GM21515 (cell line): Measurements from ENCODE around the gene NR6A1.
"Not testable (repeated sequence)": the region's sequence is repeated elsewhere in the genome, so short reads cannot be mapped to it uniquely, and the experiment has no call there.

Experiments
- ATAC-seq: cut with Tn5 transposase; IDR thresholded peaks from one replicate; pipeline ENCODE4 v1.9.1; 2021; ENCODE audit not compliant: unreplicated experiment

The NR6A1 gene

DNA sequence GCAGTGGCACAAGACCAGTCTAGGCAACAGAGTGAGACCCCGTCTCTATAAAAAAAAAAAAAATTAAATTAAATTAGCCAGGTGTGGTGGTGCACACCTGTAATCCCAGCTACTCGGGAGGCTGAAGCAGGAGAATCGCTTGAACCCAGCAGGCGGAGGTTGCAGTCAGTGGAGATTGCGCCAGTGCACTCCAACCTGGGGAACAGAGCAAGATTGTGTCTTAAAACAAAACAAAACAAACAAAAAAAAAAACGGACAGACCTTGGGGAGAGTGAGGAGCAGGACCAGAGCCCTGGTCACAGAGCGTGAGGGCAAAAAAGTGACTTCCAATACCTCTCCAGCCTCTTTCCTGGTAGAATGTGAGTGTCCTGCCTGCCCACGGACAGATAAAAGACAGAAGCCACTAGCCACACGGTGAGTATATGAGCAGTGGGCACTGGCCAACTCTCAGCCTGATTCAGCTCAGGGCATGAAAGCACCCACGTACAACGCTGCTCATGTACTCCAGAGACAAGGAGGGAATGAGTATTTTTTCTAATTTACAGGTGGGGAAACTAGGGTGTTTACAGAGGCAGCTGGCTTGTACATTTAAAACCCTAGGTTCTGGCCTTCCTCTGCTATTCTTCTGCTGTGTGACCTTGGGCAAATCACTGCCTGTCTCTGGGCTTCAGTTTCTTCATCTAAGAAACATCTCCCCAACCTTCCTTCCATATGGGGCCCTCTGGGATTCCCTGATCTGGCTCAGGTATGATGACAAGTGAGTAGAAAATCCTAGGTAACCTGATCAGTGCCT lies 7.7 kb upstream of the NR6A1 start:
- ATAC-seq: no peak

- ATAC-seq: no peak
Observed at GRCh38 chr9:124776954-124777648, 6.0 kb upstream of the NR6A1 start, which contains the start of gene OLFML2A. TSS of gene OLFML2A (plus strand) at chr9:124777133. CDS start at chr9:124777271, 138 bp downstream.

- no peak for ATAC-seq
Observed at GRCh38 chr9:124776618-124776953, 5.5 kb upstream of the NR6A1 start.

DNA sequence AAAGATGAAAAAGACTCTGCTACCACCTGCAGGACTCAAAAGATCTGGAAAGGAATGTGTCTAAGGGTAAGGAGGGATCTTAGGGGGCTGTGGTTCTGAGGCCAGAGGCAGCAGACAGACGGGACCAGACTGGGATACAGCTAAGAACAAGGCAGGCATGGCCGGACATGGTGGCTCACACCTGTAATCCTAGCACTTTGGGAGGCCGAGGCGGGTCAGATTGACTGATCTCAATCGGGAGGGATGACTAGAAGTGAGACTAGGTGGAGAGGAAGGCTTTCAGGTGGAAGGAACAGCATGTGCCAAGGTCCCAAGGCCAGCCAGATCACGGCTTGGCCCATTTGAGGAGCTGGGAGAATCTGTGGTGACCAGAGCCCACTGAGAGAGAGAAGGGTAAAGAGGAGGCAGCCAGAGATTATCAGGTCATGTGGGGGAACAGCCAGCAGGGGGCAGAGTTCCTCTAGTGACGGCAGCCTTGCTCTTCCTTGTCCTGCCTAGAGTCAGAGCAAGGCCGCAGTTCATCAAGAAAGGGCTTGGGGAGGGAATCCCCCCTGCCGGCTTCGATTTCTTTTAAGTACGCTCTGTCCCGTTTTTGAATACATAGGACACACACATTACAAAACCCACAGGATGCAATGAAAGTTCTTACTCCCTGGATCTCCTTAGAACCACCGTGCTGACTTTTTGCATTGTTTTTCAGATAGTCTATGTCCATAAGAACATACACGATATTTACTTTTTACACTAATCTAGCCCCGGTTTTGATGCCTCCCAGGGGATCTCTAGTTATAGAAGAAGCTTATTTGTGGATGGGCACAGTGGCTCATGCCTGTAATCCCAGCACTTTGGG lies 3.2 kb upstream of the NR6A1 start:
- ATAC-seq: no peak

DNA sequence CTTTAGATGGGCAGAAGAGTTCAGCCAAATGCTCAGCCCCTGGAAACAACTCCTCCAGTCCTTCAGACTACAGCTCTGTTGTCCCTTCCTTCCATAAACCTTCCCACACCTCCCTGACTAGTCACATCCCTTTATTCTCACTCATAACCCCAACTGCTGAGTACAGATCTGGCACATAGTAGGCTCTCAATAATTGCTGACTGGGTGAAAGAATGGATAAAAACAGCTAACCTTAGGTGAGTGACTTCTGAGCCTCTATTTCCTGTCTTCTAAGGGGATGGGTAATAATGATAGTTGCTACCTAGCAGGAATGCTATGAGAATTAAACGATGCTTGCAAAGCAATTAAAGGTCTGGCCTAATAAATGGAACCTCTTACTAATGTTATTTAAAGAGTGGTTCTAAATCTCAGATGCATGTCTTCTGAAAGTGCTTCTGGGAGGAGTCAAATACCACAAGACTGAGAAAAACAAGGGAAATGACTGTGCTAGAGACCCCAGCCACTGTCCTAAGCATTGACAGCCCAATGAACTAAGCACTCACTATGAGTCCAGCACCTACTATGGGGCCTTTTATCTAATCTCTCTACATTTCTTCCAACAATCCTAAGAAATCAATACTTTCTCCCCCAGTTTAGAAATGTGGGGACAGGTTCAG lies 2.5 kb upstream of the NR6A1 start:
- no peak for ATAC-seq

GRCh38 chr9:124772877-124773276 lies 1.8 kb upstream of the NR6A1 start:
- ATAC-seq: not testable (repeated sequence)

DNA sequence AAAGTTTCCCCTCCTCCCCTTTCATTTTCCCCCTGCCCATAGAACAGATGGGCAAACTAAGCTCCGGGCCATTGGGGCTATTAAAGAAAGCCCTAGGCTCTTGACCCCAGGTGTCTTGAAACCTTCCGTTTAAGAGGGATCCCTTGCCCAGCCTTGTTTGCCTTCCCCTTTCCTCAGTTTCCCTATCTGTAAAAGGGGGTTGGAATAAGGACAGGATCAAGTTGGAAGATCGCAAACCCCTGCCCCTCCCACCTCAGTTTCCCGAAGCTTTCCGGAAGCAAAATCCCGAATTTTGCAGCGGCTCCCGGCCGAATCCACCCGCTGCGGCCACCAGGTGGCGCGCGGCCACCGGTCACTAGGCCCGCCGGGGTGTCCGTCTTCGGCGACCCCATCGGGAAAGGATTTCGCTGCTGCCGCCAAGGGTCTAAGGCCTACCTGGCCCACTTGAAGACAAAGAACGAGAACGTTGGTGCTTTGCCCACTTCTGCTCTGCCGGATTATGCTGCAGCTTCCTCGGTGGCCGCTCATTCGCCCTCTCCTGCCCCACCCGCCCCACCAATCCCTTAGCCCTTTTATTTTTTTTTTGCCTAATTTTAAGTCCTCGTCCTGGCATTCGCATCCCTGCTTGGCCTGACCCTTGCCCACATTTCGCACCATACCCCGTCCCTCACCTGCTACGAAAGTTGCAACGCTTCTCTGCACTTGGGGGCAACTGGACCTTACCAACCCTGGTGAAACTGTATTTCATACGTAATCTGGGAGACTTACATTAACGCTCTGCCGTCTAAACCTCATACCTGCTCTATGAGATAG lies 962 bp upstream of the NR6A1 start:
- no peak for ATAC-seq

DNA sequence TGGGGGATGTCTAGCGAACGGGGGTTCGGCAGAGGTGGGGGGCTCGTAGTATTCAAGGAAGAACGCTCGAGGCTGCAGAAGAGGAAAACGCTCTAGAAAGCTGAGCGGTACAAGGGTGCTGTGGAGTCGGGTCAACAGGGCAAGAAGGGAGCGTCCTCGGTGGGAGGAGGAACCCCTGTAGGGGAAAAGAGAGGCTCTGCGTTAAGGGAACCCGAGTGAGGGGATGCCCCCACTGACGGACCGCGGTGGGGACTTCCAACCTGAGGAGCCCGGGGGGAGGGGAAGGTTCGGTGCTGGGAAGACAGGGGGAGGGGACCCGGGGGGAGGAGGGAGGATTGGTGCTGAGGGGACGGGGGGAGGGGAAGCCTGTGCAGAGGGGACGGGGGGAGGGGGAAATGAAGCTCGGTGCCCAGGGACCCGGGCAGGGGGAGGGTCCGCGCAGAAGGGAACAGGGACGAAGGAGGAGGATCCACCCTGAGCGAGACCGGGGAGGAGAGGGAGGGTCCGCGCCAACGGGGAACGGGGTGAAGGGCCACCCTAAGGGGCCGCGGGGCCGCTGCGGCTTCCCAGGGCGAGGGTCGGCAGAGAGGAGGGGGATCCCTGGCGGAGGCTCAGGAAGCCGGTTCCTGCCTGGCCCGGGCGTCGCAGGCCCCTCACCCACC lies 621 bp downstream of the NR6A1 start:
- ATAC-seq: no peak

DNA sequence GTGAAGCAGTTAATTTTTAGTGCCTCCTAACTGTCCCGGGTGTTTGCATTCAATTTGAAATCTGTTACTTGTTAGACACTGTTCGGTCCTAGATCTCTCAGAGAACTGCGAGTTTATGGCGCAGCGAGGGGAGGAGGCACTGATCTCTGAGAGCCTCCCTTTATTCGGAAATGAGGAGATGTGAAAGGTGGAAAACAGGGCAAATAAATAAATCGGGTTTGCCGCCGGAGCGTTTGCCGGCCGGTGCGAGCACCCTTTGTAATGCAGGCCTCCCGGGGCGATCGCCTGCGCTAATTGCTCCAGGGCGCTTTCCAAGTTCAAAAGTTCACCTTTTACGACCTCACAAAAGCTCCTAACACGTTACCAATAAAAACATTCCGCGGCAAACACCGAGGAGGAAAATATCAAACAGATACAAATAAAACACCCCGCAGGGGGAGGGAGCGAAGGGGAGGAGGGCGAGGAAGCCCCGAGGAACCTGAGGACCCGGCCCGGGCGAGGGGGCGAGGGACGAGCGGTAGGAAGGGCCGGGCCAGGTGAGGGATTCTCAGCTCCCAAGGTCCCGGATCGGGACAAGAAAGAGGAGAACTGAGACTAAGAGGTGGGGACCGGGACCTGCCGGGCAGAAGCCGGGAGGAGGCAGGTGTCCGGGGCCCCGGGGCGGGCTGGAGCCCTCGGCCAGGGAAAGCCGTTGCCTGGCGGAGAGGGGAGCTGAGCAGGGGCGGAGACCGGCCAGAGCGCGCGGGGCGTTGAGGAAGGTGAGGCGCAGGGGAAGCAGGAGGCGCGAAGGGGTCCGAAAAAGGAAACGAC lies 1.4 kb downstream of the NR6A1 start:
- ATAC-seq: no peak

DNA sequence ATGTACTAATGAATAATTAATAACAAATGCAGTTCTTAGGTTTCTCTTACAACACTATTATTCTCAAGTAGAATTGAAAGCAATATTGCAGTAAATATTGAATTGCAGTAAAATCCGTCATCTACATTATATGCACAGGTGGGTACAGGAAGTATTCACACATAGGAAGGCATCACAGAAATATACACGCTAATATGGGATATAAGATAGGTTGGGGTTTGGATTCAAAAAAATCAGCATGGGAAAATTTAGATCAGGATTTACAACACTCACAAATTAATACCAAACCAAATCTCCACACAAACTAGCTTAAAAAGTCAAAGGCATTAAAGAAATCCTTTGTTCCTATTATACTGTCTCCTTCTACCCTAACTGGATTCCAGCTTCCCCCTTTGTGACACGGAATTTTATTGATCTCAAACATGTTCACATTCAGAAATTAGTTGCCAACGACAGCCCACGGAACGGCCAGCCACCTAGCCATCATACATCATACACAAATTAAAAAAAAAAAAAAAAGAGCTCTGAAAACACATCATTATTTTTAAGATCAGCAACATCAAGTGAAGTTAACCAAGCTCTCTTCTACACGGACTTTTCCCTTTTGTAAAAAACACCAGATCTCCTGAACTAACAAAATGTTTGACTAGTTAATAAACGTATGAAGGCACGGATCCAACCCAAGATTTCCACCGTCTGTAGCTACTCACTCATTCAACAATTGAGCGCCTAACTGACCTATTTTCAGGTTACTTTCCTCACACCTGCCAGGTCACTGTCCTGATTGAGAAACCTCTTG lies 2.2 kb downstream of the NR6A1 start:
- no peak for ATAC-seq

DNA sequence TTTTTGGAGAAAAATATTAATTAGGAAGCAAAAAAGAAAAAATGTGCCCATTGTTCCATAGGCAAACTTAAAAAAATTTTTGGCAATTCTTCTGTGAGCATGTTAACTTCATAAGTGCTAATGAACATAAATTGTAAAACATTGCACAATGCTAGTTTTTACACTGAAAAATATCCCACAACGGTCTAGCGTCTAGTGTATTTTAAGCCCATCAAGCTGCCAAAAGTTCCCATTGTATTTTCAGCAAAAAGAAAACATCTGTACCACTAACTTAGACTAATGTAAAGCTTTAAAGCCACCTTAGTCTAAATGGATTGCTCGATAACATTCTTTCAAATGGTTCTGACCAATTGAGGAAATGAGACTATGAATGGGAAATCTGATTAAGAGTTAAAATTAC lies 2.8 kb downstream of the NR6A1 start:
- no peak for ATAC-seq

GRCh38 chr9:124767821-124768220 lies 3.3 kb downstream of the NR6A1 start:
- no peak for ATAC-seq

GRCh38 chr9:124766815-124767554 lies 4.1 kb downstream of the NR6A1 start:
- no peak for ATAC-seq

DNA sequence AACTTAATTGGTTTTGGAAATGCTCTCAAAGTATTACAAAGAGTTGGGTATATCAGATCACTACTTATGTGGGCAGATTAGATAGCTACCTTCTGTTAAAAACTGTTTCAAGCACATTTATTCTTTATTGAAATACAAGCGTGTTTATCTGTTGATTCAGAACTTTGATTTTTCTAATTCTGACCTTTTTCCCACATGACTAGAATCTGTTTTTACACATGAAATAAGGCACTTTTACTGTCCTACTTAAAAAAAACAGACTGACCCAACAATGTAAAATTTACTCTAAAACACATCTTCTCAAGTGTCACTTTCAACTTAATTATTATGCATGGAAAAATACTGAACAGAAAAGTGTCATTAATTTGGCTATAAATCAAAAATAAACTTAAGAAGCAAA lies 4.8 kb downstream of the NR6A1 start:
- no peak for ATAC-seq

DNA sequence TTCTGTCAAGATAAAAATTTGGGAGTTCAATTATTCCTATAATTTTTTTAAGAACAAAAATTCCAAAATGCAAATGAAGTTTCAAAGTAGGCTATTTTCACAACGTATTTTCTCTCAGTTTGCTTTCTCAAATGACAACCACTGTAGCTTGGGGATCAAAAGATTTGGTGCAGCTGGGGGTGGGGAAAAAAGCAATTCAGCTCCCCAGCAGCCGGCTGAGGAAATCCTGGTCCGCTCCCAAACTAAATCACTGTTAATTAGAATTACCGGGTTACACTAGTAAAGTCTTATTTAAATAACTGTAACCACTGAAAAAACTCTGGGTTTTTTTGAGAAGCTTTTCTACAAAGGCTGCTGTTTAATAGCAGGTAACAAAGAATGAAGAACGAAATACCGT lies 5.7 kb downstream of the NR6A1 start:
- no peak for ATAC-seq

DNA sequence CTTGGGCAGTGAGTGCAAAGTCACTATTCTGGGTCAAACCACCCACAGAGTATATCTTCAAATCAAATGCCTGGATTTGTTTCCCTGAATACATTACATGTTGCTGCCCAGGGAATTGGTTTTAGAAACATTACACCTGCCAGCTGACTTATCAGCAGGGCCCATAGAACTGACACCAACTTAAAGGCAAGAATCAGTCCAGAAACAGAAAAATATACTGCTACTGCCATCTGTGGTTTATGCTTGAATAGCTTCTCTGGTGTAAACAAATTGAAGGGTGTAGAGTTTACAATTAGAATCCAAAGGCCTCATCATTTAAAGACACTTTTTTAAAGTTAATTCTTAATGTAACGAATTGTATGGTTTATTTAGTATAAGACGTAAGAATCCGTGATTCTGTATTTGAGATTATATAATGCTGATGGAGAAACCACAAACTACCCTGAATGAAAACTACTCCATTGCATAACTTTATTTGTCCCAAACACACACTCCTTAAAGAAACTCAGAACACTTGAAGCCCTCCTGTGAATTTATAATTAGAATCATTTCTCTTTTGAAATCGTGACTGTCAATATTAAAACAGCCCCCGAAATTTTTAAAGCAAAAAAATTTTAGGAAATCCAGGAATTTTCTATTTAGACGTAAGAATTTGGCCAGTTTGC lies 6.2 kb downstream of the NR6A1 start:
- no peak for ATAC-seq

DNA sequence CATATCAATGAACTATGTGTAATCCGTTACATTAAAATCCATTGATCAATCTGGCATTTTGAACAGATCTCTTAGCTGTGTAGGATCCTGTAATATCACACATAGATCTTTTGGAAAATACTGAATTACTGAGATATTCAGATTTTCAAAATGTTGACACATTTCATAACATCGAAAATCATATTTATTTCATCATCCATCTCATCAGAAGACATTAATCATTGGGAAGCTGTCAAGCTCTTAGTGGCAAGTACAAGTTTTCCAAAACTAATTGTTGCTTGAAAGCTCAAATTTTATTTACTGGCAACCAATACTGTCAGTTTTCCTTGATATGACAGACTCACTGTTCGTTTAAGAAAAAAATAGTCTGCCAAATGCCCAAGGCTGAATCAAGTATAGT lies 8.5 kb downstream of the NR6A1 start:
- no peak for ATAC-seq
